Activated T-cell treated with anti-CD3 and anti-CD28 coated beads, Interleukin-2, amount 50 U/mL, for 24 hours (primary cell): ENCODE data around the gene NFKBIA.
"Not testable (repeated sequence)": the region's sequence is repeated elsewhere in the genome, so short reads cannot be mapped to it uniquely, and the experiment has no call there.

ENCODE experiments used
- DNase-seq: peaks from one replicate; pipeline ENCODE4 v3.0.0-alpha.2; 2020
- H3K27ac Mint-ChIP-seq: 2 replicates; pipeline ENCODE4 v1.8.0; 2020; ENCODE audit warnings: mild to moderate bottlenecking, mixed read lengths
- H3K27me3 Mint-ChIP-seq: 2 replicates; pipeline ENCODE4 v1.8.0; 2020; ENCODE audit warnings: mixed read lengths
- H3K36me3 Mint-ChIP-seq: 2 replicates; pipeline ENCODE4 v1.8.0; 2020; ENCODE audit warnings: low read depth, mixed read lengths
- H3K4me1 Mint-ChIP-seq: 2 replicates; pipeline ENCODE4 v1.8.0; 2020; ENCODE audit warnings: low read depth, mixed read lengths
- H3K4me3 Mint-ChIP-seq: 2 replicates; pipeline ENCODE4 v1.8.0; 2020; ENCODE audit warnings: mild to moderate bottlenecking, moderate library complexity, mixed read lengths
- H3K9me3 Mint-ChIP-seq: 2 replicates; pipeline ENCODE4 v1.8.0; 2020; ENCODE audit warnings: mixed read lengths

NFKBIA gene

DNA sequence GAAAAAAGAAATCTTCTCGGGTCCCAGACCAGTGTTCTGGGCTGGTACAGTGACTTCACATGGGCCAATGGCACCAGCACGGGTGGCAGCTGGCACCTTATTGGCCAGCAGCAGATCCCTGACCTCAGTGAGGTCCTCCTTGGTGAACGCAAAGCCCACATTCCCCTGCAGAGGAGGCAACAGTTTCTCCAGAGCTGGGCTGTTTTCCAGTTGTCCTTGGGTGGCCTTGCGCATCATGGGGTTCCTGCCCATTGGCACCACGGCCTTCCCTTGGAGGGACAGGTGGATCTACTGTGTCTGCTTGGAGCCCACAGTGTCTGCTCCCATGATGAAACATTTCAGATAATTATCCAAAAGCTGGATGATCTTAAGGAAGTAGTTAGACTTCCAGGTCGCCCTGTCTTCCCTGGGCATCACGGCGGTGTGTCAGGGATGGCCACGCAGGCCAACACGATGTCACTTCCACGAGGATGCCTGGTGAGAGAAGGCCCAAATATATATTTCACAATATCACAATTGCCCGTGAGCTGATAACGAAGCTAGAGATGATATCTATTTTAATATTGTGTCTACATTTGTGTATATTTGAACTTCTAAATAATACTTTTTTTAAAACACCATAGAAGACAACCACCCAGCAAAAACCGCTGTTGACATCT lies 15.8 kb downstream of the NFKBIA start:
- Mint-ChIP-seq H3K4me1 (peaks cover 14% of the 10 kb centered on the region), H3K27ac (no peak overlapping the region), H3K9me3 (no peaks in the 10 kb centered on the region), H3K36me3 (no peaks in the 10 kb centered on the region), H3K4me3 (no peak overlapping the region), H3K27me3 (no peaks in the 10 kb centered on the region)
- no peak for DNase-seq

DNA sequence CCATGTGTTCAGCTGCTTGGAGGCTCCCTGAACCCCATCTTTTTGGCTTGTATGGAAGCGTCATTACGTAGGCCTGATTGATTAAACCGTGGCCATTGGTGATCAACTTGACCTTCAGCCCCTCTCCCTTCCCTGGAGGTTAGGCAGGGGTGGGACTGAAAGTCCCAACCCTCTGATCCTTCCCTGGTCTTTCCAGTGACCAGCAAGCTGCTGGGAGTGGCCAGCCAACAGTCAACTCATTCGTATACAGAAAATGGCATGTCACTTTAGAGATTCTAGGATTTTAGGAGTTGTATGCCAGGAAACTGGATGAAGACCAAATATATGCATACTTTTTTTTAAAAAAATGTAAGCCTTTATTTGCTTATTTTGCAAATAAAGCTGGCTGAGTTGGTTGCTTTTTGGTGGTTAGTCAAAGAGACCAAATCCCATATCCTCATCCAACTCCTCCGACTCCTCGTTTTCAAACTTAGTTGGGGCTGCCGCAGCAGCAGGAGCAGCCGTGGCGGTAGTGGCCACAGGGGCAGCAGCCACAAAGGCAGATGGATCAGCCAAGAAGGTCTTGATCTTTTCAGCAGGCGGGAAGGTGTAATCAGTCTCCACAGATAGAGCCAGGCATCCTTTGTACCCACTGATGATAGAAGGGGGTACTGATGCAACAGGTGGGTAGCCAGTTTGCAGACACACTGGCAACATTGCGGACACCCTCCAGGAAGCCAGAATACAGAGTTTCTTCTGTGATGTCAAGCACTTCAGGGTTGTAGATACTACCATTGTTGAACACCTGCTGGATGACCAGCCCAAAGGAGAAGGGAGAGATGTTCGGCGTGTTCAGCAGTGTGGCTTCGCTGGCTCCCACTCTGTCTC lies 16.6 kb downstream of the NFKBIA start:
- H3K9me3 Mint-ChIP-seq, result no peaks in the 10 kb centered on the region
- no peak overlapping the region for H3K4me3 Mint-ChIP-seq
- no peaks in the 10 kb centered on the region for H3K27me3 Mint-ChIP-seq
- no peak for DNase-seq
- no peaks in the 10 kb centered on the region for H3K36me3 Mint-ChIP-seq
- H3K27ac Mint-ChIP-seq, result no peak overlapping the region
- peaks cover 7% of the 10 kb centered on the region for H3K4me1 Mint-ChIP-seq

DNA sequence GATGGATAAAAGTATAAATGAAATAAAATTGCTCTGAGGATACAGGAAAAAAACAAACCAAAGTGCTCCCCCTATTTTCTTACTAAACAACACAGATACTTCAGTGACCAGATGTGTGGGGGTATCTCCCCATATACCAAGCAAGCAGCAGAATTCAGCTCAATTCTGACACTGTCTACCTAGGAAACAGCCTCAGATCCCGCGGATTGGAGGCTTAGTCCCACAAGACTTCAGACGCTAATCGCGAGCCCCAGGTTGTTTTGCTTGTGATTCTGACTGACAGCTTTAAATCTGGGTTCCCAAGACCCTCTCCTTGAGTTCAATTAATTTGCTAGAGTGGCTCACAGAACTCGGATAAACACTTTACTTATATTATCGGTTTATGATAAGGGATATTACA lies 17.3 kb downstream of the NFKBIA start:
- no peaks in the 10 kb centered on the region for H3K36me3 Mint-ChIP-seq
- H3K9me3 Mint-ChIP-seq, result no peaks in the 10 kb centered on the region
- no peak overlapping the region for H3K4me3 Mint-ChIP-seq
- no peaks in the 10 kb centered on the region for H3K27me3 Mint-ChIP-seq
- no peak overlapping the region for H3K27ac Mint-ChIP-seq
- peaks cover 5% of the 10 kb centered on the region for H3K4me1 Mint-ChIP-seq
- DNase-seq, result no peak

DNA sequence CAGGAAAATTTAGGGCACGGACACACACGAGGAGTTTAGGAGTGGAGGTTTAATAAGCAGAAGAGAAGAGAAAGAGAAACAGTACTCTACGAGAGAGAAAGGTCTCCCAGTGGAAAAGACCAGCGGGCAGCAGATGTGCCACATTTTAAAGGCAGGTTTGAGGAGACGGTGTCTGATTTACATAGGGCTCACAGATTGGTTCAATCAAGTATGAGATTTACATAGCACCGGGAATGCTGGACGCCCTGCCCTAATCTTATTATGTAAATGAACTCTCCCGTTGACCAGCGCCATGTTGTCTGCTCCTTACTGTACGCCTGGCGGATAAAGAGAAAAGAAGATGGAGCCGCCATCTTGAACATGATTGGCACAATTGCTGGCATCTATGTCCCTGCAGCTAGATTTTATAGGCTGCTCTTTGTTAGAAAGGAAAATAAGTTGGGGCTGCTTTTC lies 17.9 kb downstream of the NFKBIA start:
- Mint-ChIP-seq H3K9me3 (no peaks in the 10 kb centered on the region), H3K27me3 (no peaks in the 10 kb centered on the region), H3K4me1 (peaks cover 3% of the 10 kb centered on the region), H3K4me3 (no peak overlapping the region), H3K36me3 (no peaks in the 10 kb centered on the region), H3K27ac (no peak overlapping the region)
- no peak for DNase-seq

DNA sequence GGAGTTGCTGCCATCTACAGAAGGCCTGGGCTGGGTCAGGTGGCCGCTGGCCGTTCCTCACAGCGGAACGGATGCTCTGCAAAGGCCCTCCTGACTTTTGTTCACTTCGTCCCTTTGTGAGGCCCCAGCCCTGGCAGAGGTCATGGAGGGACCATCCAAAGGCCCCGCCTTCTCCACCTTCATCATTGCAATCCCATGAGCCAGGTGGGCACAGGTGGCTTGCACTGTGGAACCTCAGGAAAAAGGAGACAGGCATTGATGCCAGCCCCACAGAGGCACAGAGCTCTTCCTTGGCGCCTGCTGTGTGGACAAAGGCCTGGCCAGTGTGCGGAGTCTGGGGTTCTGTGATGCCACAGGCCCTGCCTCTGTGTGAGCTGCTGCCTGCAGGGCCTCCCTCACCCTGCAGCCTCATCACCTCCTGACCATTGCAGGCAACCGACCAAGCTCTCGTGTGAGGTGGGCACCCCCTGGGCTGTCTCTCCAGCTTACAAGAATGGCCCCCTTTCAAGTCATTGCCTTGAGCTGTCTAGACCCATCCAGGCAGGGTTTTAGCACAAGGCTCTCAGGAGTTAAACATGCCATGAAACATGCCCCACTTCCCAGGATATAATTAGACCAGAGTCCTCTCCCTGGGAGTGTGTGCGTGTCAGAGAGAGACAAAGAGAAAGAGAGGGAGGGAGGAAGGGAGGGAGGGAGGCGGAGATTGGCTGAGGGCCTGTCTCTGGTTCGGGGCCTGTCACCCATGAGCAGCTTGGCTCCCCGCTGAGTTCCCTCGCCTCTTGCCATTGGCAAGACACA lies 19.3 kb downstream of the NFKBIA start:
- no peaks in the 10 kb centered on the region for H3K27me3 Mint-ChIP-seq

DNA sequence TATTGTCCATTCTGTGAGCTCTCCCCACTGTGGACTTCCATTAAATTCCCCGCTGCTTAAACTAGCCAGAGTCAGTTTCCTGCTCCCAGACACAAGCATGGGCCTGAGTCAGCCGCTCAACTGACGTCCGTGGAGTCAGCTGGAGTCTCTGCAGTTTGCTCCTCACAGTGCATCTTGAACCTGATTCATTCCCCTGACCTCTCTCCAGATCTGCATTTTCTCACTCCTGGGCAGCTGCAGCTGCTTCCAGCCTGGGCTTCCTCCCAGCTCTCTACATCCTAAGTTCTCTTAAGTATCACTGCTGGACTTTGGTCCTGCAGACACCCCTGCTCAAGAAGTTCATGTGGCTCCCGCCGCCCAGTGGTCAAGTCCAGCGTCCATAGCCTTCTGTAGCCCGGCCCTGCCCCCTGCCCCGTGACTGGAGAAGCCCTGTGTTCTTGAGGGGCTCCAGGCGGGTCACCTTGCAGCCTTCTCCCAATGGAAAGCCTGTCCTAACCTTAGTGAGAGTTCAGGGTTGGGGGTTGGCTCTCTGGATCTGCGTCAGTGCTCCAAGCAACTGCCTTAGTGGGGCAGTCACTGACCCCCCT lies 20.0 kb downstream of the NFKBIA start:
- Mint-ChIP-seq H3K27ac (no peak overlapping the region), H3K27me3 (no peaks in the 10 kb centered on the region), H3K4me3 (no peak overlapping the region), H3K4me1 (no peaks in the 10 kb centered on the region), H3K9me3 (no peaks in the 10 kb centered on the region), H3K36me3 (no peaks in the 10 kb centered on the region)
- DNase-seq, result no peak

More for the DNA sequence above, 19.3 kb downstream of the NFKBIA start:
- Mint-ChIP-seq H3K27ac (no peak overlapping the region), H3K36me3 (no peaks in the 10 kb centered on the region), H3K4me1 (no peaks in the 10 kb centered on the region), H3K4me3 (no peak overlapping the region), H3K9me3 (no peaks in the 10 kb centered on the region)
- no peak for DNase-seq

DNA sequence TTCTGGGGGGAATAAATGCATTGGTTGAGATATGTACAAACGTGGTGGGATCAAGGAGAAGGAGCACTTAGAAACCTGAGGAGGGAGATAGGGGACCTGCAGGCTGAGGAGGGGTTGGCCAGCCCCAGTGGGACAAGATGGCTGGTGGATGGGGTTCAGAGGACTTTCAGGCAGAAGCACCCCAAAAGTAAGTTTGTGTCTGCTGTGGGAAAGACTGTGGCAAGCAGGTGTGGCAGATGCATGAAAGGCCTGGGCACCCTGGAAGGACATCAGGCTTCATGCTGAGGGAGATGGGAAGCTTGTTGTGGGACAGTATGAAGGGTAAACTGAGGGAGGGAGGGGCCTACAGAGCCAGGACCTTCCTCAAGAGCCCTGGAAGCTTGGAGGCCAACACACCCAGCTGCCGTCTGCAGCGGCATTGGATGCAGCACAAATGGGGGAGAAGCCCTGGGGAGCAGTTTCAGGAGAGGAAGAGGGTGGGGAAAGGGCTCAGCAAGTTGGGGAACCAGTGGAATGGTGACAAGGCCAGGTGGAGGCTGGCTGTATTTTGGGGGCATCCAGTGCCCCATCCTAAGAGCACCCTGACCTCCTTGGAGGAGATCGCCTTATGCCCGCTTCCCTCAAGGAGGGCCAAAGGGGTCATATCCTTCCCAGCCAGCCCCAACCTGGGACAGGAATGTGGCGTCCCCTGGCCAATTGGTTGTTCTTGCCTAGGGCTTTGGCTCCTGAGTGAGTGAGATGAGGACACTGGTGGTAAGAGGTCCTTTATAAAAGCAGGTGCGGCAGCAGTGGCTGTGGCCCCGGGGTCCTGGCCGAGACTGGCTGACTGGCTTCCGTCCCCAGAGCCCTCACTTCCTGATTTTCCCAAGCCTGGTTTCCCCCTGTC lies 20.7 kb downstream of the NFKBIA start:
- no peak overlapping the region for H3K27ac Mint-ChIP-seq
- no peak overlapping the region for H3K4me3 Mint-ChIP-seq
- H3K27me3 Mint-ChIP-seq, result no peaks in the 10 kb centered on the region
- H3K9me3 Mint-ChIP-seq, result no peaks in the 10 kb centered on the region
- DNase-seq, result no peak
- H3K36me3 Mint-ChIP-seq, result no peaks in the 10 kb centered on the region
- no peaks in the 10 kb centered on the region for H3K4me1 Mint-ChIP-seq

DNA sequence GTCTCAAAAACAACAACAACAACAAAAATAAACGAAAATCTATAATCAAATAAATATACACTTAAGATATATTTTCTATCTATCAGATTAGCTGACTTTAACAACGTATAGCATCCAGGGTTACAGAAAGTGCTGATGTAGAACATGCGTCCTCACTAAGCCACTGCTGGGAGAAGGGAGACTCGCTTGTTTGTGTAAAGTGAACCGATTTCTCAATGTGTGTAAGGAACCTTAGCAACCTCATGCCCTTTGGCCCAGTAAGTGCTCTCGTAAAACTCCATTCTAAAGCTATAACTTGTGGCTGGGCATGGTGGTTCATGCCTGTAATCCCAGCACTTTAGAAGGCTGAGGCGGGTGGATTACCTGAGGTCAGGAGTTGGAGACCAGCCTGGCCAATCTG lies 23.8 kb downstream of the NFKBIA start:
- H3K27me3 Mint-ChIP-seq, result no peaks in the 10 kb centered on the region
- H3K9me3 Mint-ChIP-seq, result no peaks in the 10 kb centered on the region
- no peak for DNase-seq
- no peak overlapping the region for H3K27ac Mint-ChIP-seq
- no peaks in the 10 kb centered on the region for H3K36me3 Mint-ChIP-seq
- no peak overlapping the region for H3K4me3 Mint-ChIP-seq
- peaks cover 2% of the 10 kb centered on the region for H3K4me1 Mint-ChIP-seq

DNA sequence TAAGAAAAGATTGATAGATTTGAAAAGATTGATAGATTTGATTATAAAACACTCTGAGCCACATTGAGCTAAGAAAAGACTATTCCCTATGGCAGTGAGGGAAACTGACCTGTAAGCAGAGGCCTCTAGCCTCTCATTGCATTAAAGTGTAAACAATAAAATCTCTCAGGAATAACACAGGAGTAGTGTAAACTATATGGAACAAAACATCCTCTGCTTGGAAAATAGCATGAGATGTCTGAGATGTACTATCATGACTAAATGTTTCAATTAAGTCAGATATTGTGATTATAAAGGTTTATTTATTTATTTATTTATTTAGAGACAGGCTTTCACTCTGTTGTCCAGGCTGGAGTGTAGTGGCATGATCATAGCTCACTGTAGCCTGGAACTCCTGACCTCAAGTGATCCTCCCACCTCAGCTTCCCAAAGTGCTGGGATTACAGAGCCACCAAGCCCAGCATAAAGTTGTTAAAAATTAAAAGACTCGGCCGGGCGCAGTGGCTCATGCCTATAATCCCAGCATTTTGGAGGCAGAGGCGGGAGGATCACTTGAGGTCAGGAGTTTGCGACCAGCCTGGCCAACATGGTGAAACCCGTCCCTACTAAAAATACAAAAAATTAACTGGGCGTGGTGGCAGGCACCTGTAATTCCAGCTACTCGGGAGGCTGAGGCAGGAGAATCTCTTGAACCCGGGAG lies 25.2 kb downstream of the NFKBIA start:
- not testable (repeated sequence) for H3K4me1 Mint-ChIP-seq, DNase-seq, H3K27me3 Mint-ChIP-seq, H3K27ac Mint-ChIP-seq, H3K9me3 Mint-ChIP-seq, H3K4me3 Mint-ChIP-seq, H3K36me3 Mint-ChIP-seq

DNA sequence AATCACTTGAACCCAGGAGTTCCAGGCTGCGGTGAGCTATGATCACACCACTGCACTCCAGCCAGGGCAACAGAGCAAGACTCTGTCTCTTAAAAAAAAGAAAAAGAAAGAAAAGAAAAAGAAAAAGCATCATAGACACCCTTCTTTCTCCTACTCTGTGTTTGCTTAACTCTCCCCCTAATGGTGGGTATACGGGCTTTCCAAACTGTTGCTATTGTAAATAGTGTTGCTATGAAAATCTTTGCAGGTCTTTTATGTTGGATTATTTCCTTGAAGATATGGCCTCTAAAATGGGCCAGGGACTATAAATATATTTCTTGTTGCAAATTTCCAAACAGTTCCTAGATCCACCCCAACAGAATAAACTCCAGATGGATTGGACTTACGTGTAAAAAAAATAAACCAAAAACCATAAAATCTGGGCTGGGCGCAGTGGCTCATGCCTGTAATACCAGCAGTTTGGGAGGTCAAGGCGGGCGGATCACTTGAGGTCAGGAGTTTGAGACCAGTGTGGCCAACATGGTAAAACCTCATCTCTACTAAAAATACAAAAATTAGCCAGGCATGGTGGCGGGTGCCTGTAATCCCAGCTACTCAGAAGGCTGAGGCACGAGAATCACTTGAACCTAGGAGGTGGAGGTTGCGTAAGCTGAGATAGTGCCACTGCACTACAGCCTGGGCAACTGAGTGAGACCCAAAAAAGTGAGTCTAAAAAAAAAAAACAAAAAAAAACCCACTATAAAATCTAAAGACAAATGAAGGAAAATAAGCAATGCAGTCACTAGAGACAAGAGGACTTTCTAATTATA lies 25.9 kb downstream of the NFKBIA start:
- Mint-ChIP-seq H3K9me3 (no peaks in the 10 kb centered on the region), H3K27me3 (no peaks in the 10 kb centered on the region), H3K4me1 (peaks cover 5% of the 10 kb centered on the region), H3K4me3 (no peak overlapping the region), H3K36me3 (no peaks in the 10 kb centered on the region), H3K27ac (no peak overlapping the region)
- no peak for DNase-seq

DNA sequence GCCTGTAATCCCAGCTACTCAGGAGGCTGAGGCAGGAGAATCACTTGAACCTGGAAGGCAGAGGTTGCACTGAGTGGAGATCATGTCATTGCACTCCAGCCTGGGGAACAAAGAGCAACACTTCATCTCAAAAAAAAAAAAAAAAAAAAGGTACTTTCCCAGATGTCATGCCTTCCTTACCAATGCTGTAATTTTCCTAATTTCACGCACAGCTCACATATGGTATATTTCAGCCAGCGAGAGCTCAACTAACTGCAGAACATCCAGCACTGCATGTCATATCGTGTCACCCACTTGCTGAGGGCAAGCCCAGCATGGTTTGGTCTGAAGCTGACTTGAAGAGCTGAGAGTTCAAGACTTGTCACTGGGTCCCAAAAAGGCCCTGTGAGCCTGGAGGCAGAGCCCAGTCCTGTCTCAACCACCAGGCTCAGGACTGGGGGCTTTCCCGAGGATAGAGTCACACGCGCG lies 29.0 kb downstream of the NFKBIA start:
- peaks cover 9% of the 10 kb centered on the region for H3K9me3 Mint-ChIP-seq
- no peaks in the 10 kb centered on the region for H3K36me3 Mint-ChIP-seq
- no peaks in the 10 kb centered on the region for H3K27me3 Mint-ChIP-seq
- no peak for DNase-seq
- peak overlapping the region; percentile 55 for H3K27ac Mint-ChIP-seq
- peaks cover 5% of the 10 kb centered on the region for H3K4me1 Mint-ChIP-seq
- no peak overlapping the region for H3K4me3 Mint-ChIP-seq

DNA sequence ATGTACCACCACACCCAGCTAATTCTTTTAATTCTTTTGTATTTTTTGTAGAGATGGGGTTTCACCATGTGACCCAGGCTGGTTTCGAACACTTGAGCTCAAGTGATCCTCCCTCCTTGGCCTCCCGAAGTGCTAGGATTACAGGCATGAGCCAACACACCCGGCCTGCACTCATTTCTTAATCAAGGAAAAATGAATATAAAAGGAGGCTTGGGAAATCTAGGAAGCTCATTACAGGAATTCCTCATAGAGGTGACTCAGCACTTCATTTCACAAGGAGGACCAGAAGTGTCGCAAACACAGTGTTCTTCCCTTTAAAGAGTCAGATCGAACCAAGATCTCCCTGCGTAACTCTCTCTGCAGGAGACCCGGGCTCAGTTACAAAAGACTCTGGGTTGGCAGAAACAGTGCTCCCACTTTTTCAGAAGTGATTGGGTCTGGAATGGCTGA lies 30.3 kb downstream of the NFKBIA start:
- no peak overlapping the region for H3K27ac Mint-ChIP-seq
- H3K4me3 Mint-ChIP-seq, result no peak overlapping the region
- no peak for DNase-seq
- no peaks in the 10 kb centered on the region for H3K36me3 Mint-ChIP-seq
- H3K9me3 Mint-ChIP-seq, result peaks cover 11% of the 10 kb centered on the region
- H3K4me1 Mint-ChIP-seq, result peaks cover 8% of the 10 kb centered on the region
- H3K27me3 Mint-ChIP-seq, result no peaks in the 10 kb centered on the region
